ENCODE measurements around the gene TMC5. TPM values are rescaled to one million over a fixed set of nuclear protein-coding genes. Genes with fewer than 3 reads are reported as not detected.

TMC5 gene
- total RNA-seq, 1 experiment from 2014 or later = 15.7 TPM

- 0 out of 4 replicates have a peak, but pooled peaks cover 0 to 4% of the 10 kb centered on the region in 2 experiments for H3K36me3 ChIP-seq (ENCODE audit: control insufficient read depth in 1 of 2, insufficient read depth in 2 of 2, low read length in 2 of 2)
- no peaks in the 10 kb centered on the region for H3K9me2 ChIP-seq (ENCODE audit: insufficient read depth)
- H4K20me1 ChIP-seq (ENCODE audit: insufficient read depth) = no peaks in the 10 kb centered on the region
- H3K27me3 ChIP-seq (ENCODE audit: insufficient read depth, low read length) = no peaks in the 10 kb centered on the region
- no peak overlapping the region for H2AFZ ChIP-seq (ENCODE audit: low read depth, low read length, poor library complexity, severe bottlenecking)
- H3K4me1 ChIP-seq (ENCODE audit: control insufficient read depth in 1 of 2, insufficient read depth in 2 of 2, low read length in 2 of 2) = peaks cover 20 to 63% of the 10 kb centered on the region in 2 experiments
- no TSS peak for BruUV-seq (replicated peaks)
- peak overlapping the region; percentile 70 for H3K4me2 ChIP-seq (ENCODE audit: low read length)
- no peaks in the 10 kb centered on the region; a peak in 1 of 4 replicates for H3K9me3 ChIP-seq (ENCODE audit: control insufficient read depth in 1 of 2, insufficient read depth in 1 of 2, low read depth in 1 of 2, low read length in 2 of 2)
- intact Hi-C loops (cut with micrococcal nuclease) = loop anchor here (5.0 kb wide), 1 partner anchor 103 kb away; the partner anchor contains the start of genes CCP110 and GDE1
- ChIA-PET POLR2A (interaction anchor here (0.6 to 1.4 kb wide), 11 partner anchors 8 to 351 kb away, joined by 3 to 5 read pairs (median 3); no protein-coding TSS in a partner anchor), CTCF (interaction anchor here (0.7 to 1.6 kb wide), 4 partner anchors 8 to 966 kb away, joined by 3 to 12 read pairs (median 4); no protein-coding TSS in a partner anchor), RAD21 (ENCODE audit: low non-redundant PET in 1 of 2, low total read pairs in 2 of 2, uncharacterized antibody in 2 of 2, unreplicated experiment in 2 of 2) (no interaction called here)
- H3K4me3 ChIP-seq (replicated peaks in 1 of 2; ENCODE audit: low read depth in 1 of 2, low read length in 2 of 2) = peak overlapping the region in 1 of 2 experiments; percentile 39; a peak in 3 of 4 replicates
- DNase-seq (ENCODE audit: low read depth, low spot score) (peak; percentile 94), ATAC-seq (peak; percentile 86)
- H3K79me2 ChIP-seq (ENCODE audit: insufficient read depth, low read length) = no peaks in the 10 kb centered on the region
- peak overlapping the region; percentile 53 for H3K9ac ChIP-seq (ENCODE audit: low read length)
- peak overlapping the region; percentile 73 for H3K27ac ChIP-seq (ENCODE audit: low read depth, low read length)
- TF ChIP-seq ZFX (IDR thresholded peaks at IDR 0.05) (no peak), JUND (IDR thresholded peaks at IDR 0.05) (peak; percentile 100), ZNF274 (IDR thresholded peaks at IDR 0.05; ENCODE audit: low read depth, low read length) (no peak), SP1 (IDR thresholded peaks at IDR 0.05; ENCODE audit: low read depth) (peak; percentile 97), SIN3A (IDR thresholded peaks at IDR 0.05; ENCODE audit: low read depth) (peak; percentile 89), ELF1 (IDR thresholded peaks at IDR 0.05; ENCODE audit: borderline replicate concordance, low read depth) (no peak), FOSL1 (IDR thresholded peaks at IDR 0.05; ENCODE audit: low read depth) (peak; percentile 100), ZBTB33 (IDR thresholded peaks at IDR 0.05; ENCODE audit: extremely low read depth, insufficient replicate concordance, low read length) (peak; percentile 50), REST (IDR thresholded peaks at IDR 0.05; ENCODE audit: low read depth) (no peak), RAD21 (IDR thresholded peaks at IDR 0.05; ENCODE audit: low read depth) (peak; percentile 23; the same call in 1 of the 2 replicates), YY1 (IDR thresholded peaks at IDR 0.05; ENCODE audit: extremely low read depth, insufficient replicate concordance, low read depth, low read length) (no peak), EZH2phosphoT487 (IDR thresholded peaks at IDR 0.05; ENCODE audit: borderline replicate concordance) (no peak), ATF3 (IDR thresholded peaks at IDR 0.05) (no peak), CBX3 (IDR thresholded peaks at IDR 0.05; ENCODE audit: low read depth) (peak; percentile 93), POLR2AphosphoS5 (IDR thresholded peaks at IDR 0.05; ENCODE audit: low read depth, low read length) (peak; percentile 70), SRF (IDR thresholded peaks at IDR 0.05; ENCODE audit: low read depth) (peak; percentile 94), MAX (IDR thresholded peaks at IDR 0.05) (peak; percentile 61; the same call in 1 of the 2 replicates), POLR2A (IDR thresholded peaks at IDR 0.05; ENCODE audit: borderline replicate concordance, extremely low read depth, insufficient read depth, insufficient read length) (no peak), EZH2 (IDR thresholded peaks at IDR 0.05) (no peak), CTCF (IDR thresholded peaks at IDR 0.05 in 2 of 3, conservative IDR thresholded peaks at IDR 0.05 in 1 of 3; ENCODE audit: borderline replicate concordance in 1 of 3, insufficient read depth in 1 of 3, low read depth in 2 of 3, low read length in 2 of 3) (no peak), CEBPB (IDR thresholded peaks at IDR 0.05; ENCODE audit: low read depth) (peak; percentile 89)
Observed at GRCh38 chr16:19419698-19420075, 2.0 kb downstream of the TMC5 start.
